ENCODE data around the gene SMARCD1. TPM values are rescaled to one million over a fixed set of nuclear protein-coding genes. Genes with fewer than 3 reads are reported as not detected.

The SMARCD1 gene
- total RNA-seq, 6 experiments from 2014 or later = 37.6 to 59.1 (median 44.2) TPM

- H3K27ac Mint-ChIP-seq = no peak overlapping the region
- peaks cover 19% of the 10 kb centered on the region for H3K4me1 Mint-ChIP-seq (ENCODE audit: low read depth)
- TF ChIP-seq CTCF (IDR thresholded peaks at IDR 0.05) = no peak
- no peaks in the 10 kb centered on the region for H3K9me3 Mint-ChIP-seq
- no peak overlapping the region for H3K4me3 Mint-ChIP-seq
- H3K36me3 Mint-ChIP-seq (ENCODE audit: low read depth) = peaks cover 2% of the 10 kb centered on the region
- H3K27me3 Mint-ChIP-seq (ENCODE audit: insufficient read depth) = peaks cover 13% of the 10 kb centered on the region
- no peak for DNase-seq
Observed at GRCh38 chr12:50106907-50107306, 21.8 kb downstream of the SMARCD1 start.

GRCh38 chr12:50107416-50108268, 22.5 kb downstream of the SMARCD1 start:
- Mint-ChIP-seq H3K9me3 (no peaks in the 10 kb centered on the region), H3K27me3 (ENCODE audit: insufficient read depth) (peaks cover 16% of the 10 kb centered on the region), H3K27ac (no peak overlapping the region), H3K36me3 (ENCODE audit: low read depth) (0 out of 2 replicates have a peak, but pooled peaks cover 5% of the 10 kb centered on the region), H3K4me3 (no peak overlapping the region), H3K4me1 (ENCODE audit: low read depth) (peaks cover 19% of the 10 kb centered on the region)
- DNase-seq = no peak
- TF ChIP-seq CTCF (IDR thresholded peaks at IDR 0.05) = no peak

- Mint-ChIP-seq H3K4me1 (ENCODE audit: low read depth) (peaks cover 22% of the 10 kb centered on the region), H3K4me3 (no peak overlapping the region), H3K36me3 (ENCODE audit: low read depth) (peaks cover 11% of the 10 kb centered on the region; the same call in 1 of the 2 replicates), H3K9me3 (no peaks in the 10 kb centered on the region), H3K27me3 (ENCODE audit: insufficient read depth) (peaks cover 16% of the 10 kb centered on the region), H3K27ac (peak overlapping the region; percentile 90; the same call in 1 of the 2 replicates)
- no peak for DNase-seq
- no peak for TF ChIP-seq CTCF (IDR thresholded peaks at IDR 0.05)
Observed at GRCh38 chr12:50109319-50109718, 24.2 kb downstream of the SMARCD1 start.

- TF ChIP-seq CTCF (IDR thresholded peaks at IDR 0.05) = no peak
- H3K4me3 Mint-ChIP-seq = peak overlapping the region; percentile 66
Observed at GRCh38 chr12:50110127-50110761, 25.1 kb downstream of the SMARCD1 start.

GRCh38 chr12:50110762-50111351, 25.7 kb downstream of the SMARCD1 start:
- DNase-seq = peak; percentile 30
- TF ChIP-seq CTCF (IDR thresholded peaks at IDR 0.05) = no peak
- peak overlapping the region; percentile 90 for H3K27ac Mint-ChIP-seq
- H3K27me3 Mint-ChIP-seq (ENCODE audit: insufficient read depth) = peaks cover 13% of the 10 kb centered on the region
- H3K9me3 Mint-ChIP-seq = no peaks in the 10 kb centered on the region
- H3K36me3 Mint-ChIP-seq (ENCODE audit: low read depth) = peaks cover 20% of the 10 kb centered on the region
- H3K4me3 Mint-ChIP-seq = peak overlapping the region; percentile 85
- H3K4me1 Mint-ChIP-seq (ENCODE audit: low read depth) = peaks cover 26% of the 10 kb centered on the region

More at GRCh38 chr12:50110127-50110761, 25.1 kb downstream of the SMARCD1 start:
- no peak for DNase-seq
- Mint-ChIP-seq H3K36me3 (ENCODE audit: low read depth) (peaks cover 15% of the 10 kb centered on the region; the same call in 1 of the 2 replicates), H3K9me3 (no peaks in the 10 kb centered on the region), H3K27ac (peak overlapping the region; percentile 90), H3K27me3 (ENCODE audit: insufficient read depth) (peaks cover 16% of the 10 kb centered on the region), H3K4me1 (ENCODE audit: low read depth) (peaks cover 26% of the 10 kb centered on the region)
